Calu3 (cell line): ENCODE results near the gene CAMKMT. TPM values are rescaled to one million over a fixed set of nuclear protein-coding genes. Genes with fewer than 3 reads are reported as not detected.

Source experiments
- BruUV-seq: library from RNA; stranded (reverse); fragments of 400-500 nt; replicated peaks from 2 replicates; lab custom pipeline; 2021; lab: Mats Ljungman, UMichigan
- CTCF ChIA-PET: fragments of 300-600 bp; sonication (Branson Sonifier 250); formaldehyde crosslinking; loops from one replicate; lab custom pipeline; 2022; ENCODE audit warnings: antibody characterized with exemption; lab: Charles Lee
- DNase-seq: peaks from one replicate; pipeline ENCODE4 v3.0.0; 2022
- H3K27ac Mint-ChIP-seq: one replicate; pipeline ENCODE4 v1.8.0; 2022; ENCODE audit warnings: mixed read lengths; ENCODE audit not compliant: unreplicated experiment
- H3K27me3 Mint-ChIP-seq: one replicate; pipeline ENCODE4 v1.8.0; 2022; ENCODE audit warnings: mixed read lengths; ENCODE audit not compliant: unreplicated experiment
- H3K36me3 Mint-ChIP-seq: one replicate; pipeline ENCODE4 v1.8.0; 2022; ENCODE audit warnings: mild to moderate bottlenecking, moderate library complexity, mixed read lengths; ENCODE audit not compliant: insufficient read depth, unreplicated experiment
- H3K4me1 Mint-ChIP-seq: one replicate; pipeline ENCODE4 v1.8.0; 2022; ENCODE audit warnings: mild to moderate bottlenecking, low read depth, mixed read lengths; ENCODE audit not compliant: unreplicated experiment
- H3K4me3 Mint-ChIP-seq: one replicate; pipeline ENCODE4 v1.8.0; 2022; ENCODE audit warnings: mild to moderate bottlenecking, low read depth, moderate library complexity, mixed read lengths; ENCODE audit not compliant: unreplicated experiment
- H3K9me3 Mint-ChIP-seq: one replicate; pipeline ENCODE4 v1.8.0; 2022; ENCODE audit warnings: low read depth, mixed read lengths; ENCODE audit not compliant: unreplicated experiment
- CTCF ChIP-seq: fragments of 200-600 bp; IDR thresholded peaks from one replicate; pipeline ENCODE4 v1.8.0; 2022; ENCODE audit warnings: antibody characterized with exemption; ENCODE audit not compliant: unreplicated experiment
- intact Hi-C: fragments of 100-400 bp; cut with micrococcal nuclease; formaldehyde crosslinking; loops from one replicate; pipeline ENCODE4 v1.10.0; 2022; ENCODE audit not compliant: unreplicated experiment
- total RNA-seq: library from RNA; stranded (reverse); gene quantifications from 2 replicates; pipeline ENCODE4 v1.2.3, GENCODE V29; 2022

The CAMKMT gene
- total RNA-seq, 1 experiment from 2014 or later, result 20.6 TPM

DNA sequence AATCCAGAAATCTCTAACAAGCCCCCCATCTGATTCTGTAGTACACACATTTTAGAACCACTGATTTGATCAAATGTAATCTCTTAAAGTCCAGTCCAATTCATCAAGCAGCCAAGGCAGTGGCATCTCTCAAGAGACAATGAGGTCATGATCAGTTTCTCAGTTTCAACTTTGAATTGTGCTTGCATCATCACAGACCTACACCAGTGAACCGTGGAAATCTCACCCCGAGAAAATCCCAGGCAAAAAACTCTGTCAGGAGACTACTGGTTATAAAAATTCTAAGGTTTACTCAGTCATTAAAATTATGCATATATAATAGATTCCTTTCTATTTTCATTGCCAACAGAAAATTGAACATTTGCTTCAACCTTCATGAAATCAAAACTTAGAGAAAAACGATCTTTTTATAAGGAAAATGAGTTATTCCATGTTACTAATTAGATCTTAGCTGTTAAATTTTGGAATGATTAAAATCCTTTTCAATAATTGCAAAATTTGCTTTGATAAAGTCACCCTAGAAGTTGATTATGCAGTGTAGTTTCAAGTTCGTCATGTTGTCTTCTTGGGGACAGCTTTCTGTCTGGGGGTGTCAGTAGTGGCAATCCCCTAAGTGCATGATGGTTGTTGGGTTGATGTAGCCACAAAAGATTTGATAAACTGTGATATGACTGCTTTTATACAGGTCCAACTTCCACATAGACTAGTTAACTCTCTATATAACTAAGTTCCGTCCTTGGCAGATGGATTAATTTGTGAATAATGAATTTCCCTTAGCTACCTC, 235.0 kb downstream of the CAMKMT start:
- no peaks in the 10 kb centered on the region for H3K36me3 Mint-ChIP-seq
- no peak for DNase-seq
- H3K4me3 Mint-ChIP-seq, result no peak overlapping the region
- no peak overlapping the region for H3K27ac Mint-ChIP-seq
- CTCF ChIA-PET, result interaction anchor here (0.9 kb wide), 1 partner anchor 20 kb away, joined by 3 read pairs; no protein-coding TSS in a partner anchor
- TF ChIP-seq CTCF, result no peak
- no peaks in the 10 kb centered on the region for H3K4me1 Mint-ChIP-seq
- H3K27me3 Mint-ChIP-seq, result no peaks in the 10 kb centered on the region
- intact Hi-C loops, result no loop called here
- no TSS peak for BruUV-seq
- H3K9me3 Mint-ChIP-seq, result no peaks in the 10 kb centered on the region

DNA sequence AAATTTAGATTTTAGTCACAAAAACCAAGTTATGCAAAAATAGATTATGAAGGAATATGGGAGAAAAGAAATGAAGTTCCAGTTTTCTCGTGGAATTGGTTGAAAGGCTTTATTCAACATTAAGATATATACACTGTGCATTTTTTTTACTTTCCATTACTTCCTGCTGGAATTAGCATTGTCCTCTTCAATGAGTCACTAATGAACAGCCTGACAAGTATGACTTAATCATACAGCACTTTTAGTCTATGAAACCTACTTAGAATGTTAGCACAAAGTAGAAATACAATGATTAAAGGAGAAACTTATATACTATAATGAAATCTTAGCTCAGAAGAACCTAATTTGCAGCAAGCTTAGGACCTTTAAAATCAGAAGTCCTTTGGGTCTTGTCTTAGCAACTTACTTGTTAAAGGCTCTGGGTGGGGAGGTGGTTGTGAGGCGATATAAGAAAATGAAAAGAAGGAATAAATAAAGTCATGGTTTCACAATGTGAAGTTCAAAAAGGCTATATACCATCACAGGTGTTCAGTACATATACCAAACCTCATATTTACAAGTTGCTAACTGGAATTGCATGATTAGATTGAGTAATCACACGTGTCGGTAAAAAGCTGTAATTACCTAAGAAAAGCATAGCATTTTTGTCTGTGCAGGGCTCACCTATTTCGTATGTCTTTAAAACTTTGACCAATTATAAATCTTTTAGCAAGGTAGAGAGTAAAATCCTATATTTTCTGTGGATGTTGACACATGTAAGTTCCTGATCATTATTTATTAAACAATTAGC, 236.8 kb downstream of the CAMKMT start:
- no TSS peak for BruUV-seq

DNA sequence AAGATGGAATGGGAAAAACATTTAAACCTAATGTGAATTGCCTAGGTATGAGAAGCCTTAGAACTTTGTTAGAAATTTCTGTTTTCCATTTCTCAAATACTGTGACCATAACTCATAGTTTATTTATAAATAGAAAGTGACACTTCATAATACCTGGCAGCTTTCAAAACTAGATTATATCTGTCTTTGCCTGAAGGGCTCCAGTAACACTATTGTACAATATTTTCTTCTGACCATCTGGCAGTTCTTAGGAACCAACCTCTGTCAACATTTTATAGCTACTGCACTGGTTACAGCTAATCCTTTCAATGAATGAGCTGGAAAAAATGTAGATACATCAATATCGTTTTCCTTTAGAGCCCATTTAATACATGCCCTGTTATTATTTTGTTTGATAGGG, 237.4 kb downstream of the CAMKMT start:
- Mint-ChIP-seq H3K4me3 (no peak overlapping the region), H3K27ac (no peak overlapping the region), H3K27me3 (no peaks in the 10 kb centered on the region), H3K36me3 (no peaks in the 10 kb centered on the region), H3K9me3 (no peaks in the 10 kb centered on the region), H3K4me1 (no peaks in the 10 kb centered on the region)
- DNase-seq, result no peak
- CTCF ChIA-PET, result no interaction called here
- BruUV-seq, result no TSS peak
- no peak for TF ChIP-seq CTCF
- intact Hi-C loops, result no loop called here

More for the DNA sequence above, 236.8 kb downstream of the CAMKMT start:
- Mint-ChIP-seq H3K4me3 (no peak overlapping the region), H3K36me3 (no peaks in the 10 kb centered on the region), H3K4me1 (no peaks in the 10 kb centered on the region), H3K9me3 (no peaks in the 10 kb centered on the region), H3K27ac (no peak overlapping the region), H3K27me3 (no peaks in the 10 kb centered on the region)
- intact Hi-C loops, result no loop called here
- CTCF ChIA-PET, result no interaction called here
- no peak for DNase-seq
- no peak for TF ChIP-seq CTCF

DNA sequence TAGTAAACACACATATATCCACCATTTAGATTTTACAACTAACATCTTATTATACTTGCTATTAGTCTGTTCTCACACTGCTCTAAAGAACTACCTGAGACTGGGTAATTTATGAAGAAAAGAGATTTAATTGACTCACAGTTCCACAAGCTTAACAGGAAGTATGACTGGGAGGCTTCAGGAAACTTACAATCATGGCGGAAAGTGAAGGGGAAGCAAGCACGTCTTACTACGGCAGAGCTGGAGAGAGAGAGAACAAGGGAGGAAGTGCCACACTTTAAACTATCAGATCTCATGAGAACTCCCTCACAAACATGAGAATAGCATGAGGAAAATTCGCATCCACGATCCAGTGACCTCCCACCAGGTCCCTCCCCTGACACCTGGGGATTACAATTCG, 240.7 kb downstream of the CAMKMT start:
- CTCF ChIA-PET, result no interaction called here
- Mint-ChIP-seq H3K27ac (no peak overlapping the region), H3K36me3 (no peaks in the 10 kb centered on the region), H3K4me3 (no peak overlapping the region), H3K4me1 (no peaks in the 10 kb centered on the region), H3K27me3 (no peaks in the 10 kb centered on the region), H3K9me3 (no peaks in the 10 kb centered on the region)
- no TSS peak for BruUV-seq
- no peak for DNase-seq
- TF ChIP-seq CTCF, result no peak
- intact Hi-C loops, result no loop called here
